ENCODE data around the gene LPCAT1.
"Not testable (repeated sequence)": the region's sequence is repeated elsewhere in the genome, so short reads cannot be mapped to it uniquely, and the experiment has no call there.

Gene LPCAT1

DNA sequence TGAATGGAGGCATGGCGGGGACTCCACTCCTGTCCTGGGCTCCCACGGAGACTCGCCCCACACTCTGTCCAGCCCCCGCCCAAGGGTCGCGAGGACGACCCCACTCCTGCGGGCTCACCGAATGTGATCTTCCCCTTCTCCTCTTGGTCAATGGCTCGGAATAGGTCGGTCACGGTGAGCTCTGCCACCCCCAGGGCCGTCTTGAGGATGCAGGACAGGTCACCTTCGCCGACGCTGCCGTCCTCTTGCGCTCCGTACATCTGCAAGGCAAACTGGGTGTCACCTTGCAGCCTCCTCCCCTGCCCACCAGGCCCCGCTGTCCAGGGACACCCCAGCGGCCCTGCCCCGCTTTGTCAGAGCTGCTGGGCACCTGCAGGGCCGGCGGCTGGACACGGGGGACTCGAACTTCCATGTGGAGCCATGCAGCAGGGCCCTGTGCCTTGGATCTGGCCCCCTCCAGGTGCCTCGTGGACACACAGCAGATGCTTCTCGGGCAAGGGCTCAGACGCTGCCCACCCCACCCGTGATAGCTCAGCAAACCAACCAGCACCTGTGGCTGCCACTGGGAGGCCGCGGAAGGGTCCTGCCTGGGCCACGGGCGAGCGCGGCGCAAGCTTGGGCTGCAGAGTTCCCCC lies 57.0 kb downstream of the LPCAT1 start:
- no peak for DNase-seq (ENCODE audit: low spot score)

DNA sequence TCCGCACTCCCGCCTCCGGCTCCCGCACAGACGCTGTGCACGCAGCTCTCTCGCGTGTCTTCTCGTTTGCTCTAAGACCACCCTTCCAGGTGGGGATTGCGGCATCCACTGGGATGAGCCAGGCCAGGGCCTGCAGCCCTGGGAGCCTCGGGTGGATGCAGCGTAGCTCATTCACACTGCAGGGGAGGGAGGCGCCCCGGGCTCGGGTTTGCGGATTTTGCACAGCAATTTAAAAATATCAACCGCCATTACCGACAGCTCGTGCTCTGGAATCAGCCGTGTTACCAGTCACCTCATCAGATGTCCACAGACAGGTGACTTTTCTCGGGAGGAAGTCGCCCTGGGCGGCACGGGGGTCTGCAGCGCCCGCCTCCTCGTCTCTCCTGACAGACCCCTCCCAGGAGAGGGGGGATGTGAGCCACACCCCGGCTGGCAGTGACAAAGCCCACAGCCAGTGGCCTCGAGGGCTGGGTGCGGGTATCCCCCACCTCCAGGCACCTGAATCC lies 57.7 kb downstream of the LPCAT1 start:
- DNase-seq (ENCODE audit: low spot score): no peak

DNA sequence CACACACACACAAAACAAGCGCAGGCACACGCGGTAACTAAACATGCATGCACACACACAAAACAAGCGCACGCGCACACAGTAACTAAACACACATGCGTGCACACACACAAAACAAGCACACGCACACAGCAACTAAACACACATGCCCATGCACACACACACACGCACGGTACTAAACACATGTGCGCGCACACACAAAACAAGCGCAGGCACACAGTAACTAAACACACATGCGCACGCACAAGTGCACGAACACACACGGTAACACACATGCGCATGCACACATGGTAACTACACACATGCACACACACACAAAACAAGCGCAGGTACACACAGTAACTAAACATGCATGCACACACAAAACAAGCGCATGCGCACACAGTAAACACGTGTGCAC lies 58.6 kb downstream of the LPCAT1 start:
- DNase-seq (ENCODE audit: low spot score): no peak

DNA sequence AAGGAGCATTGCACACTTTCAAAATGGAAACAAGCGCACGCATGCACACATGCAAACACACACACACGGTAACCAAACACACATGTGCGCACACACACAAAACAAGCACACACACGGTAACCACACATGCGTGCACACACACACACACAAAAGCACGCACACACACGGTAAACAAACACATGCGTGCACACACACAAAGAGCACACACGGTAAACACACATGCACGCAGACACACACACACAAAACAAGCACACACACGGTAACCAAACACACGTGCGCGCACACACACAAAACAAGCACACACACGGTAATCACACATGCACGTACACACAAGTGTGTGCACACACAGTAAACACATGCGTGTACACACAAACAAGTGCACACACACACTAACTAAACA lies 59.2 kb downstream of the LPCAT1 start:
- no peak for DNase-seq (ENCODE audit: low spot score)

DNA sequence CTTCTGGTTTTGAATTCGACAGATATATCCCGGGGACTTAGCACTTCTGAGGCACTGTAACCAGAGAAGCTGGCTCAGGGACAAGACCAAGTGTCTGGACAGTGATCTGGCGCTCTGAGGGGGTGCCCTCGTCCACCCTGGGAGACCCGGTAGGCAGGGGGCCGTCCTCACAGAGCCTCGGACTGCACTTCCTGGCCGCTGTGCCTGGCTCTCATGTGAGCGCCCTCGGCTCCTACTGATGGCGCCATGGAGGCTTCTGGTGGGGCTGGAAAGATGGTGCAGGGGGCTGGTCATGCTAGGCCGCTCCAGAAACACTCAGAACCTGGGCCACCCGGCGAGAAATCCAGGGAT lies 59.7 kb downstream of the LPCAT1 start:
- DNase-seq (ENCODE audit: low spot score): no peak

DNA sequence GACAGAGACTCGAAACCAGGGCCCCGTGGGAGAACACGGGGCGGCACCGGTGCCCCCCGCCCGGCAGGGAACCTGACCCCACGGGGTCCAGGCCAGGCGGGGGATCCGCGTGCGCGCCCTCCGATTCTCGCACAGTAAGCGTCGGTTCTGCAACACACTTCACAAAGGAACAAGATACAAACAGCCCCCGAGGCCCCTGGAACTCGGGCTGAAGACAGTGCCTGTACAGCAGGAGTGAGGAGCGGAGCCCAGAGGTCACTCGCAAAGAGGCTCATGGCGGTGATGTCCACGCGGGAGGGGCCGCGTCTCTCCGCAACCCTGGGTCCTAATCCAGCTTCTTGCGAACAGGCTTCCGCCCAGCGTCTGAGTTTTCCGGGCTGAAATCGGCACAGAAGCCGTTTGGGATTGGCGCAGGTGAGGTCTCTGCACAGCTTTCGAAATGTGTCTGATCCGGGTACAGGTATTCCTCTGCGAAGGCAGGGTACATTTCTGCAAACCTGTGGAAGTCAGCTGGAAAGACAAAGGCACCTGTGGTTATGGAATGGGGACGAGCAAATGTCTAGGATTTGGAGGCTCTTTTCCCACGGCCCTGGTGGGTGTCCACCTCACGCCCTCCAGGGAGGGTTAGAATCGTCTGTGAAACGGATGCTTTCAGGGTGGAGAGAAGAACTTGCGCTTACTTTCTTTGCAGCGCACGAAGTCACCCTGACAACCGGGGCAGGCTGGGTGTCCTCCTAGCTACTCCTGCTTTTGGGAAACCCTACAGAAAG lies 60.2 kb downstream of the LPCAT1 start:
- DNase-seq (ENCODE audit: low spot score): no peak

DNA sequence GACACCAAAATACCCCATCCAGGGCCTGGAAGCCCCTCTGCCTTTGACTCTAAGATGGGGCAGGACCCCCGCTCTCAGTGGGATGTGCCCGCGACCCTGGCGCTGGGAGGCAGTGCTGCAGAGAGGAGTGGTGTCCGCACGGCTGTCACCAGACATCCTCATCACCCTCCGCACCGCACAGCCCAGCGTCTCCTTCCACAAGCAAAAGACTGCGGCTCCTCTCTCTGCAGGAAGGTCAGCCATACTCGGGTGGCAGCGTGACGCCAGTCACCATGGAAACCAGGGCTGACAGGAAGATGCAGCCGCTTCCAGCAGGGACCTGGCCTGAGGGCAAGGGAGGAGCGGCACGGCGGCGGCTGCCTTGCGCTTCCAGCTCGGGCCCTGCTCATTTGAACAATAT lies 61.4 kb downstream of the LPCAT1 start:
- DNase-seq (ENCODE audit: low spot score): no peak

DNA sequence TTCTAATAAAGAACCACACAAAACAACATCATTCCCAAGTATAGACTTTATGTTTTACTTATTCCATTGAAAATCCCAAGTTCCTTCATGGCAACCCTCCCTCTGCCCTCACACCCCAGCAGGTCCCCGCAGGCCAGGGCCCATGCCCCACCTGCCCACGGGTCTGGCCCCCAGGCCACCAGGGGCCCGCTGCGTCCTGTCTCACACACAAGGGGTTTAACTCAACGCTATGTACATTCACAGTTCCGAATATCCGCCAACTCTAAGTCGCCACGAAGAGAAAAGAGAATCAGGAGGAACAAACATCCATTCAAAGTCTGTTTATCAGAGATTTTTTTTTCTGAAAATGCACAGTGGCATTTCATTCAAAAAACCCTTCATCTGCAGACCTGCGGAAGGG lies 62.4 kb downstream of the LPCAT1 start:
- DNase-seq (ENCODE audit: low spot score): no peak

DNA sequence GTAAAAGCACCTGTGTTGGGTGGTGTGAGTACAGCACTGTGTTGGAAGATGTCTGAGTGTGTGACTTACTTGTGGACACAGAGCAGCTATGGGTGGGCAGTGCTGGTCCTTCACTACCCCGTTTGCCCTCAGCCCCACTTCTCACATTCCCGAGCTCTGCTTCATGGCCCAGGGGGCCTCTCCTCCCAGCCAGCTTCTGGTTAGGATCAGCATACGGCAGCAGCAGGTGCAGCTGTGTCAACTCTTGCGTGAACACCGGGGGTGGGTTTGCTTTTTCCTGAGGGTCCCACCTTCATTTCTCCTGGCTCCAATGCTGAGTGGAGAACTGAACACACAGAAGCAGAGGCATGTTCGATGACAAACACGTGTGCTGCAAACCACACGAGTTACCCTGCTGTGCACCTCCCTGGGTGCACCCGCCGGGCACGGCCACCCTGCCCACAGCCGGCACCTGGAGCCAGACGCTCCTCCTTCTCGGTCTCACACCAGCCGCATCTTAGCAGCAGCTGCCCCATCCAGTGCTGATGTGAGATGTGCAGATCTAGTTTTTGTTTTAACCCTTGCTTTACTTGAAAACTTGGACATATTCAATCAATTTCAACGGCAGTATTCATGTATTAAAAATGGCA lies 63.6 kb downstream of the LPCAT1 start:
- no peak for DNase-seq (ENCODE audit: low spot score)

DNA sequence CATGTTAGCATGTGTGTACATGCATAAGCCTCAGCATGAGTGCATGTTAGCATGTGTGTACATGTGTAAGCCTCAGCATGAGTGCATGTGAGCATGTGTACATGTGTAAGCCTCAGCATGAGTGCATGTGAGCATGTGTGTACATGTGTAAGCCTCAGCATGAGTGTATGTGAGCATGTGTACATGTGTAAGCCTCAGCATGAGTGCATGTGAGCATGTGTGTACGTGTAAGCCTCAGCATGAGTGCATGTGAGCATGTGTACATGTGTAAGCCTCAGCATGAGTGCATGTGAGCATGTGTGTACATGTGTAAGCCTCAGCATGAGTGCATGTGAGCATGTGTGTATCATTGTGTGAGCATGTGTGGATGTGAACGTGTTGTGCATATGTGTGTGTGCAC lies 64.3 kb downstream of the LPCAT1 start:
- not testable (repeated sequence) for DNase-seq (ENCODE audit: low spot score)

DNA sequence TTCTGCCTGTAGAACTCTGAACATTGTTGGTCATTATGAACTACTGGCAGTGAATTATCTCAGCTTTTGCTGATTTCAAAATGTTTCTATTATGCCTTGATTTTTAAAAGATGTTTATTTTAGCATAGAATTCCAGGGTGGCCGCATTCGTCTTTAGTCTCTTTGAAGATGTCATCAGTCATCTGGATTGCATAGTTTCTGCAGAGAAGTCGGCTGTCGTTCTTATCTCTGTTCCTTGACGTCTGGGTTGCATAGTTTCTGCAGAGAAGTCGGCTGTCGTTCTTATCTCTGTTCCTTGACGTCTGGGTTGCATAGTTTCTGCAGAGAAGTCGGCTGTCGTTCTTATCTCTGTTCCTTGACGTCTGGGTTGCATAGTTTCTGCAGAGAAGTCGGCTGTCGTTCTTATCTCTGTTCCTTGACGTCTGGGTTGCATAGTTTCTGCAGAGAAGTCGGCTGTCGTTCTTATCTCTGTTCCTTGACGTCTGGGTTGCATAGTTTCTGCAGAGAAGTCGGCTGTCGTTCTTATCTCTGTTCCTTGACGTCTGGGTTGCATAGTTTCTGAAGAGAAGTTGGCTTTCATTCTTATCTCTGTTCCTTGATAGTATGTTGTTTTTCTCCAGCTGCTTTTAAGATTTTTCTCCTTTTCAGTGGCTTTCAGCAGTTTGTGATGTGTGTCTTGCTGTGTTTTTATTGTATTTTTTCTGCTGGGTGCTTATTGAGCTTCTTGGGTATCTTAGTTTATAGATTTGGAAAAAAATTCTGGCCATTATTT lies 67.5 kb downstream of the LPCAT1 start:
- not testable (repeated sequence) for DNase-seq (ENCODE audit: low spot score)

DNA sequence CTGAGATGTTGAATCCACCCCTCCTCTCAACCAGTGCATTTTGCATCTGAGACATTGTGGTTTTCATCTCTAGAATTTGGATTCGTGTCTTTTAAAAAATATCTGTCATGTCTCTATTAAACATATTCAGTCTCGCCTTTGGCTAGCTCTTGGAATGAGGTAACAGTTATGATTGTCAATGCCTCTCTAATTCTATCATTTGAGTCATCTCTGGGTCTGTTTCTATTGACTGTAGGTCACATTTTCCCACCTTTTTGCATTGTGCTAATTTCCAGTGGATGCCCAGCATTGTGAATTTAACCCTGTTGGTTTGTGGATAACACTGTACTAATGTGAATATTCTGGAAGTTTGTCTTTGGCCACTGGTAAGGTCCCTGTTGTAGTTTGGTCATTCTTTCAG lies 70.1 kb downstream of the LPCAT1 start:
- no peak for DNase-seq (ENCODE audit: low spot score)

DNA sequence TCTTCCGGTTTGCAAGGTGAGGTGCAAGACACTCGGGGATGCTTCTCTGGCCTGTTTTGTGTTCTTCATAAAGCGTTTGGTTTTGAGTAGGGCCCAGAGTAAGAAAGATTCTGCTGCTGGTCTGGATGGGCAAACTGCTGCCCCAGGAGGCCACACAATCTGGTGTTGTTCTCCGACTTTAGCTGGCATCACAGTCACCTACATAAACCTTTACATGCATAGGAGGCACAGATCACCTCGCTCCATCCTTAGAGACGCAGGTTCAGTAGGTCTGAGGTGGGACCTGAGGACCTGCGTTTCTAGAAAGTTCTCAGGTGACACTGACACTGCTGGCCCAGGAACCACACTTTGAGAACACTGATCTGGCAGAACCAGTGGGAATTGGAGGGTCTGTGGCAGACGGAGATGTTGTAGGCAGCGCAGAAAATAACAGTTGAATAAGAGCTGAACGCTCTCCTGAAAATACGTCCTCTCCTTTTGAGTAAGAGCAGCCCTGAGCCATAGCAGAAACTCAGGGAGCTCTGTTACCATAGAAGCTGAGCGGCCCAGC lies 74.6 kb downstream of the LPCAT1 start:
- DNase-seq (ENCODE audit: low spot score): no peak

DNA sequence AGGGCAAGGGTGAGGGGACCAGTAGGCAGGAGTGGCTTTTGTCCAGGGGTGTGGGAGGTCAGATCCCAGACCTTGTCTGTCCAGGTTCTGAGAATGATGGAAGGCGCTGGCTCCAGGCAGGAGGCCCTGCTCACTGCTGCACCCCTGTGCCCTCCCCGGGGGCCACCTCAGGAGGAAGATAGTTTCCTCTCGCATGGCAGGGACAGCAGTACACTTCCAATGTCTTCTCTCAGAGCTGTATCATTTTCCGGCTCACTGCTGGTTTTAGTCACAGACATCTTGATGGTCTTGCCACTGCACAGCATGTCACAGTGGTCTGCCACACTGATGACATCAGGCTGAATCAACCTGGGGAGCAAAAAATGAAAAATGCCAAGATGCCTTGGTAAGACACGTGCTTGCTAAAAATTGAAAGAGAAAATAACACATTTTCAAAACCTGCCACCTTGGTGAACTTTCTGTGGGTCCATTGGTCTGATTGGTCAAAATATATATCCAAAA lies 75.2 kb downstream of the LPCAT1 start:
- no peak for DNase-seq (ENCODE audit: low spot score)

DNA sequence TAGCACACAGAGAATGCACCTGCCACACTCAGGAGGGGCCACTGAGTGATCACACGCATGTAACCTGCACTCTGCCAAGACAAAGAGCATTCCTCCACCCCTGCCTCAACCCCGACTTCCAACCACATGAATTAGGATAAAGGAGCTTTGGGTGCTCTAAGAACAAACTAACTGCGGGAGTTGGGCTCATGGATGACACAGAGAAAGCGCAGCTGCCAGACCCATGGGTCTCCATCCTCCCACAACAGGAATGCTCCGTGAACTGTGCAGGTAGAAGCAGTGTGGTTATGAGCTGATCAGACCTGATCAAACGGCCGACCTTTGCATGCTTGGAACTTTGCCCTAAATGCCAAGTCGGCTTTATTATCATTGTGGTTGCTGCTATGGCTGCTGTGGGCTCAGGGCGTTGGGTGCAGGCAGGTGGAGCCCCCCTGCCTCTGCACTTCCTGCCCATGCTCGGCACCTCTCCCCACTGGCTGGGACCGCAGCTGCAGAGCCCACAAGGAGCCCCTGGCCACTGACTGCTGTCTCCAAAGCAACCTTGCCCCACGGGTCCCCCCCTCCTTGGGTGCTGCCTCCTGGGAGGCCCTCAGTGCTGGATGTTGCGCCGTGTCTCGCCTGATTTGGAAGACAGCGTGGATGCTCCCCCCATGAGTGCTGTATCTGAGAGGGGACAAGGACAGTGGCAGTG lies 75.9 kb downstream of the LPCAT1 start:
- DNase-seq (ENCODE audit: low spot score): no peak

DNA sequence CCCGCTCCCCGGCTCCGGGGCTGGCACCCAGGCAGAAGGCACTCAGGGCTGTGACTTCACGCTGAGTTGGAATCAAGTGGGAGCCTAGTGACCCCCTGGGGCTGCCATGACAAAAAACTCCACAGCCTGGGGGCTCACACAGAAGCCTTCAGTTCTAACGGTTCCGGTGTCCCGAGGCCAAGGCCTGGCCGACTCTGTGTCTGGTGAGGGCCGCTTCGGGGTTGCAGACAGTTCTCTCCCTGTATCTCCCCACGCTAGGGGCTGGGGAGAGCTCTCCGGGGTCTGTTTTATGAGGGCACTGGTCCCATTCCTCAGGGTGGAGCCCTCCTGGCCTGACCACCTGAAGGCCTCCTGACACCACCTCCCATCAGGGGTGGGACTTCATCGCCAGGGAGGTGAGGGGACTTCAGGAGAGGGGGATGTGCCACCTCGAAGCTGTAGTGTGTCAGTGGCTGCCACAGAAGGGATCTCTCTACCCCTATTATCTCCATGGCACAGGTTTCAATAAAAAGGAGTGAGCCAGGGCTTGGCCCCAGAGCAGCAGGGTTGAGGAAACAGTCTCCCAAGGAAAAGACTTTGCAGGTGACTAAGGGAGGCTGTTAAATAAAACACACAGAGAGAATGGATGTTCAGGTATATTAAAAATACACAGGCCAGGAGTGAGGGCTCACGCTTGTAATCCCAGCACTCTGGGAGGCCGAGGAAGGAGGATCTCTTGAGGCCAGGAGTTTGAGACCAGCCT lies 77.0 kb downstream of the LPCAT1 start:
- DNase-seq (ENCODE audit: low spot score): no peak

DNA sequence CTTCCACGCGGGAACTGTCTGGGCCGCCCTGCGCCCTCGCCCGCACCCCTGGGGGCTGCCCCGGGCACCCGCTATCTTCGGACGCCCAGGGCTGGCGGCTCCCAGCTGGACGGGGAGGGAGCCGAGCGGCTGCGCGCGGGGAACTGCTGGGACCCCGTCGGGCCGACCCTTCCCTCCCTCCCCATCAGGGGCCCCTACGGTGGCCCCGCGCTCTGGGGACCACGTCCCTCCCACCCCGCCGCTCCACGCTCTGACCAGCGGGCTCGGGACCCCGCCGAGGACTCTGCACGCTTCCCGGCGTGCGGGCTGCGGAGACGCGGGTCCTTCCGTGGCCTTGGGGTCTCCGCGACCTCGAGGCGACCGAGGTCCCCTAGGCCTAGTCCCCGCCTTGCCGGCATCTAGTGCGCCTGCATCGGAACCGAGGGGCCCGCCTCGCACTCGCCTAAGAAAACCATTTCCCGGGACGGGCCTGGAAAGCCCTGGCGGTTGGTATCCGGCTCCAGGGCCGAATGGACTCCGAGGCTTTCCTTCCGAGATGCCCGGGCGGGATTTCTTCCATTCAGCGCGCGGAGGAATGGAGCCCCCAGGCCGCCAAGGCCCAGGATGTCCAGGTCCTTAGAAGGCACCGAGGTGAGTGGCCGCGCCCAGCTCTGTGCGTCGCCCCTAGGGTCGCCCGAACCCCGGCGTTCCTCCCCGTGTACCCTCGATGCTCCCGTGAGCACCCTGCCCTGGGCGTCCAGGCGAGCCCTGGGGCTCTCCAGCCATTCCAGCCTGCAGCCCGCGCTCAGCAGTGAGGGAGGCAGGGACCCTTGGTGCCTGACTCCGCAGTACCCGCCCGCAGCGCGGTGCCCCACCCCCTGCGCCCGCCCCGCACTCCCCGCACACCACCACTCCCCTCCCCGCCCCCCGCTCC lies 77.8 kb downstream of the LPCAT1 start:
- DNase-seq (ENCODE audit: low spot score): no peak

DNA sequence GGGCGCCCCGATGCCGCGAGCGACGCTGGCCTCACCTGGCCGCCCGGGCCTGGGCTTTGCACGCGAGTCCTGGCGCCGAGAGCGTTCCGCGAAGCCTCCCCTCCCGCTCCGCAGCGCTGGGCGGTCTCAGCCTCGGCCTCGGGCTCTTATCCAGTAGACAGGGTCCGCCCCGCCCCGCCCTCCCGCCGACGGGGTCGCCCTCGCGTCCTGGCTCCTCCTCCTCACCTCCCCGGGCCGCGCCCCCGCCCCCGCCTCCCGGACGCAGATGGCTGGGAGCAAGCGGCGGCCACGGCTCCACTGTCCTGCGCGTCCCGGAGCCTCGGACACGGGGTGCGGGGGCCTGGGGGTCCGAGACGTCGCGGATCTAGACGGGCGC lies 78.5 kb downstream of the LPCAT1 start, which contains the start of gene SLC6A3:
Gene SLC6A3, minus strand, starts transcription at position 128 of the 376 bp plus-strand sequence. CDS start 2,243 bp downstream, outside the sequence.
- no peak for DNase-seq (ENCODE audit: low spot score)

DNA sequence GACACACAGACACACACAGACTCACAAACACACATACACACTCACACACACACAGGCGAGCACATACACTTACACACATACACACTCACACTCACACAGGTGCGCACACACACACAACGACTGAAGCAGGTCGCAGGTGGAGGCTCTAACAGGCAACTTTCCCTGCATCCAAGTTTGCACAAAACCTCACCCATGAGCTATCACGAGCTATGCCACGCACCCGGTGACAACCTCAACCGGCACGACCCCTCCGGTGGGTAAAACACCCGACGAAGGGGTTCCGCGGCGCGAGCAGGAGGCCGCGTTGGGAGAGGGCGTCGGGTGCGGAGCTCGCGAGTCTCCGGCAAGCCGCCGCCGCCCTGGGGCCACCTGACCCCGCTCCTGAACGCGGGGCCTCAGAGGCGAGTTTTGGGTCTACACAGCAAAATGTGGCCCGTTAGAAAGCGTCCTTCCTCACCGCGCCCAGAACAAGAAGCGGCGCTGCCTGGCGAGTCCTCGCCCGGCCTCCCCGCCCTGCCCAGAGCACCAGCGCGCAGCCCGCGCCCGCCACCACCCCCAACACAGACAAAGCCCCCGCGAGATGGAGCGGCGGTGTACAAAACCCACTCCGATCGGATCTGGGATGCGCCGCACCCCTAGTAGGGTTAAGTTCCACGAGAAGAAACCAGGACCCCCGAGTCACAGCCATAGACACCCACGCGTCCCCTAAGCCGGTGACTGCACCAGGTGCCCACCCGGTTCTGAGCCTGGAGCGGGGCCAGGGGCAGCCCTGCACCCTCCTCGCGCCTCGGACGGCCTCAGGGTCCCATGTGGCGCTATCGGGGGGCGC lies 79.2 kb downstream of the LPCAT1 start:
- DNase-seq (ENCODE audit: low spot score): no peak

All from pons (tissue), 1 donor.